Nephron (organoid): ENCODE measurements around the gene ATP13A3.

Experiments used
- H3K27ac Mint-ChIP-seq, 3 experiments: 2 replicates each; pipeline ENCODE4 v1.8.0; 2020; ENCODE audit warnings: mixed read lengths in 3 of 3, mild to moderate bottlenecking in 2 of 3, moderate library complexity in 1 of 3
- H3K27me3 Mint-ChIP-seq: 2 replicates; pipeline ENCODE4 v1.8.0; 2021; ENCODE audit warnings: low read depth, mild to moderate bottlenecking, moderate library complexity, mixed read lengths
- H3K36me3 Mint-ChIP-seq: 2 replicates; pipeline ENCODE4 v1.8.0; 2020; ENCODE audit warnings: low read depth, mixed read lengths
- H3K4me1 Mint-ChIP-seq: 2 replicates; pipeline ENCODE4 v1.8.0; 2020; ENCODE audit warnings: mixed read lengths
- H3K4me3 Mint-ChIP-seq, 3 experiments: 2 replicates each; pipeline ENCODE4 v1.8.0; 2020; ENCODE audit warnings: mild to moderate bottlenecking in 3 of 3, mixed read lengths in 3 of 3, moderate library complexity in 2 of 3
- H3K9me3 Mint-ChIP-seq: 2 replicates; pipeline ENCODE4 v1.8.0; 2020; ENCODE audit warnings: mixed read lengths
- CTCF ChIP-seq, 3 experiments: fragments of 200-600 bp; sonication (generic); IDR thresholded peaks; one replicate each; pipeline ENCODE4 v1.5.0; 2021; ENCODE audit warnings: antibody characterized with exemption in 3 of 3; ENCODE audit not compliant: unreplicated experiment in 3 of 3

ATP13A3 gene

GRCh38 chr3:194439881-194440550 lies 46.8 kb downstream of the ATP13A3 start:
- Mint-ChIP-seq H3K4me3 (no peak overlapping the region), H3K27me3 (no peaks in the 10 kb centered on the region), H3K4me1 (no peaks in the 10 kb centered on the region), H3K36me3 (peaks cover 74% of the 10 kb centered on the region), H3K27ac (peak overlapping the region in 1 of 3 experiments; percentile 12), H3K9me3 (no peaks in the 10 kb centered on the region)
- no peak for TF ChIP-seq CTCF (IDR thresholded peaks at IDR 0.05; ENCODE audit: unreplicated experiment in 3 of 3)

DNA sequence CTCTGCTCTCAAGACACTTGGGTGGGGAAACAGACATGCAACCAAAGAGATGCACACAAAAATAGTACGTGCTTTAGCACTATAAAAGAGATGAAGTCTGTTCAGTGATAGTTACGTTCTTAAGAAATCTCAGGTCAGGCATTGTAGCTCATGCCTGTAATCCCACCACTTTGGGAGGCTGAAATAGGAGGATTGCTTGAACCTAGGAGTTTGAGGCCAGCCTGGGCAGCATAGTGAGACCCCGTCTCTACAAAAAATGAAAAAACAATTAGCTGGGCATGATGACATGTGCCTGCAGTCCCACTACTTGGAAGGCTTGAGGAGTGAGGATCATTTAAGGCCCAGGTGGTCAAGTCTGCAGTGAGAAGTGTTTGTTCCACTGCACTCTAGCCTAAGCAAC lies 52.3 kb downstream of the ATP13A3 start:
- H3K27me3 Mint-ChIP-seq, result no peaks in the 10 kb centered on the region
- no peaks in the 10 kb centered on the region for H3K4me1 Mint-ChIP-seq
- TF ChIP-seq CTCF (IDR thresholded peaks at IDR 0.05; ENCODE audit: unreplicated experiment in 3 of 3), result no peak
- no peak overlapping the region for H3K27ac Mint-ChIP-seq
- H3K4me3 Mint-ChIP-seq, result no peak overlapping the region
- H3K9me3 Mint-ChIP-seq, result no peaks in the 10 kb centered on the region
- peaks cover 71% of the 10 kb centered on the region for H3K36me3 Mint-ChIP-seq

GRCh38 chr3:194431554-194431953 lies 55.2 kb downstream of the ATP13A3 start:
- Mint-ChIP-seq H3K4me3 (no peak overlapping the region), H3K9me3 (no peaks in the 10 kb centered on the region), H3K4me1 (no peaks in the 10 kb centered on the region), H3K27ac (no peak overlapping the region), H3K27me3 (no peaks in the 10 kb centered on the region), H3K36me3 (peaks cover 70% of the 10 kb centered on the region)
- no peak for TF ChIP-seq CTCF (IDR thresholded peaks at IDR 0.05; ENCODE audit: unreplicated experiment in 3 of 3)

DNA sequence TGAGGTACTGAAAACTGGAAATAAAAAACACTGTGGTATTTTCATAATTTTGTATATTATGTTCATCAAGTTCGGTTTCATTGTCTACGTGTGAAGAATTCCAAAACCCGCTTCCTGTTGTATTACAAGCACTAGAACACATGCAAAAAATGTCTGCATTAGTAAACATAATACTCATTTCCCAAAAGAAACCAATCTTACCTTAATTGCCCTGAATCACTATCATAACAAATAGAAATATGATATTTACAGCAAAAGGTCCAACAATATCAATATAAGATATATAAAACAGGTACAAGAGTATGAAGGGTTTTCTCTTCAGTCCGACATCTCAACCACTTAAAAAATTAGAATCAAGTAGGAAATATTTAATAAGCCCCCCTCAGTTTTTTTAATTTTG lies 61.4 kb downstream of the ATP13A3 start:
- Mint-ChIP-seq H3K27ac (no peak overlapping the region), H3K9me3 (no peaks in the 10 kb centered on the region), H3K27me3 (no peaks in the 10 kb centered on the region), H3K4me1 (no peaks in the 10 kb centered on the region), H3K4me3 (no peak overlapping the region), H3K36me3 (peaks cover 54% of the 10 kb centered on the region)
- no peak for TF ChIP-seq CTCF (IDR thresholded peaks at IDR 0.05; ENCODE audit: unreplicated experiment in 3 of 3)

- H3K4me3 Mint-ChIP-seq, result no peak overlapping the region
- H3K36me3 Mint-ChIP-seq, result peaks cover 50% of the 10 kb centered on the region
- no peaks in the 10 kb centered on the region for H3K27me3 Mint-ChIP-seq
- no peaks in the 10 kb centered on the region for H3K4me1 Mint-ChIP-seq
- no peaks in the 10 kb centered on the region for H3K9me3 Mint-ChIP-seq
- no peak overlapping the region for H3K27ac Mint-ChIP-seq
- TF ChIP-seq CTCF (IDR thresholded peaks at IDR 0.05; ENCODE audit: unreplicated experiment in 3 of 3), result no peak
Measured at GRCh38 chr3:194424953-194425352, 61.8 kb downstream of the ATP13A3 start.

GRCh38 chr3:194424373-194424772 lies 62.4 kb downstream of the ATP13A3 start:
- TF ChIP-seq CTCF (IDR thresholded peaks at IDR 0.05; ENCODE audit: unreplicated experiment in 3 of 3), result no peak
- Mint-ChIP-seq H3K27ac (no peak overlapping the region), H3K9me3 (no peaks in the 10 kb centered on the region), H3K27me3 (no peaks in the 10 kb centered on the region), H3K36me3 (peaks cover 46% of the 10 kb centered on the region), H3K4me1 (no peaks in the 10 kb centered on the region), H3K4me3 (no peak overlapping the region)
